IMR-90 (cell line): Measurements from ENCODE around the gene ITCH.

Experiments used
- TF ChIP-seq, protein P1 (sequence below): conservative IDR thresholded peaks from 2 replicates; pipeline ENCODE4 v1.5.1; 2012; ENCODE audit warnings: mild to moderate bottlenecking, low read depth, low read length, improper control_type of control experiment
- TF ChIP-seq, protein P2 (sequence below): fragments of 150-350 bp; IDR thresholded peaks from 2 replicates; pipeline ENCODE4 v1.6.1; 2017; ENCODE audit warnings: mild to moderate bottlenecking, antibody characterized with exemption, low read length, low read depth
- TF ChIP-seq, protein P3 (sequence below): fragments of 150-350 bp; IDR thresholded peaks from 2 replicates; pipeline ENCODE4 v1.6.1; 2016; ENCODE audit warnings: low read depth, mild to moderate bottlenecking, low read length, moderate library complexity, borderline replicate concordance

DNA sequence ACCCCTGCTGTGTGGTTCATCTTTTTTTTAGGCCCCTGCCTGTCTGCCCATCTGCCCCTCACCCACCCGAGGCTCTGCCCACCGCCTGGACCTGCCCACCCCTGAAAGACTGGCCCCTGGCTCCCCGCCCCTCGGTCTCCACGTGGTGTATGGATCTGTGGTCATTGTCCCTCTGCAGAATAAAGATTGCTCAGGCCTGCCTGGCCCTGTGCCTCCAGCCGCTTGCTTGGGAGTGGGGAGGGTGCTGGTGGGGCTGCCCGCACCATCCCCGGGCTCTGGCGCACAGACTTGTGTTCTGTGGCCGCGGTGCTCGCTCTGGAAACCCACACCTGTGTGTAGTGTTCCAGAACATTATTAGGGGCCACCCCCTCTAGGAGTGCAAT, 197.1 kb downstream of the ITCH start:
- TF ChIP-seq, protein P1, sequence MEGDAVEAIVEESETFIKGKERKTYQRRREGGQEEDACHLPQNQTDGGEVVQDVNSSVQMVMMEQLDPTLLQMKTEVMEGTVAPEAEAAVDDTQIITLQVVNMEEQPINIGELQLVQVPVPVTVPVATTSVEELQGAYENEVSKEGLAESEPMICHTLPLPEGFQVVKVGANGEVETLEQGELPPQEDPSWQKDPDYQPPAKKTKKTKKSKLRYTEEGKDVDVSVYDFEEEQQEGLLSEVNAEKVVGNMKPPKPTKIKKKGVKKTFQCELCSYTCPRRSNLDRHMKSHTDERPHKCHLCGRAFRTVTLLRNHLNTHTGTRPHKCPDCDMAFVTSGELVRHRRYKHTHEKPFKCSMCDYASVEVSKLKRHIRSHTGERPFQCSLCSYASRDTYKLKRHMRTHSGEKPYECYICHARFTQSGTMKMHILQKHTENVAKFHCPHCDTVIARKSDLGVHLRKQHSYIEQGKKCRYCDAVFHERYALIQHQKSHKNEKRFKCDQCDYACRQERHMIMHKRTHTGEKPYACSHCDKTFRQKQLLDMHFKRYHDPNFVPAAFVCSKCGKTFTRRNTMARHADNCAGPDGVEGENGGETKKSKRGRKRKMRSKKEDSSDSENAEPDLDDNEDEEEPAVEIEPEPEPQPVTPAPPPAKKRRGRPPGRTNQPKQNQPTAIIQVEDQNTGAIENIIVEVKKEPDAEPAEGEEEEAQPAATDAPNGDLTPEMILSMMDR: no peak
- TF ChIP-seq, protein P2, sequence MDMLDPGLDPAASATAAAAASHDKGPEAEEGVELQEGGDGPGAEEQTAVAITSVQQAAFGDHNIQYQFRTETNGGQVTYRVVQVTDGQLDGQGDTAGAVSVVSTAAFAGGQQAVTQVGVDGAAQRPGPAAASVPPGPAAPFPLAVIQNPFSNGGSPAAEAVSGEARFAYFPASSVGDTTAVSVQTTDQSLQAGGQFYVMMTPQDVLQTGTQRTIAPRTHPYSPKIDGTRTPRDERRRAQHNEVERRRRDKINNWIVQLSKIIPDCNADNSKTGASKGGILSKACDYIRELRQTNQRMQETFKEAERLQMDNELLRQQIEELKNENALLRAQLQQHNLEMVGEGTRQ: no peak
- TF ChIP-seq, protein P3, sequence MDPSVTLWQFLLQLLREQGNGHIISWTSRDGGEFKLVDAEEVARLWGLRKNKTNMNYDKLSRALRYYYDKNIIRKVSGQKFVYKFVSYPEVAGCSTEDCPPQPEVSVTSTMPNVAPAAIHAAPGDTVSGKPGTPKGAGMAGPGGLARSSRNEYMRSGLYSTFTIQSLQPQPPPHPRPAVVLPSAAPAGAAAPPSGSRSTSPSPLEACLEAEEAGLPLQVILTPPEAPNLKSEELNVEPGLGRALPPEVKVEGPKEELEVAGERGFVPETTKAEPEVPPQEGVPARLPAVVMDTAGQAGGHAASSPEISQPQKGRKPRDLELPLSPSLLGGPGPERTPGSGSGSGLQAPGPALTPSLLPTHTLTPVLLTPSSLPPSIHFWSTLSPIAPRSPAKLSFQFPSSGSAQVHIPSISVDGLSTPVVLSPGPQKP: no peak
